ENCODE data around the gene MAML1. TPM values are rescaled to one million over a fixed set of nuclear protein-coding genes. Genes with fewer than 3 reads are reported as not detected.

Gene MAML1
- total RNA-seq, 2 donors from 2014 or later: 18.1 to 18.2 TPM

DNA sequence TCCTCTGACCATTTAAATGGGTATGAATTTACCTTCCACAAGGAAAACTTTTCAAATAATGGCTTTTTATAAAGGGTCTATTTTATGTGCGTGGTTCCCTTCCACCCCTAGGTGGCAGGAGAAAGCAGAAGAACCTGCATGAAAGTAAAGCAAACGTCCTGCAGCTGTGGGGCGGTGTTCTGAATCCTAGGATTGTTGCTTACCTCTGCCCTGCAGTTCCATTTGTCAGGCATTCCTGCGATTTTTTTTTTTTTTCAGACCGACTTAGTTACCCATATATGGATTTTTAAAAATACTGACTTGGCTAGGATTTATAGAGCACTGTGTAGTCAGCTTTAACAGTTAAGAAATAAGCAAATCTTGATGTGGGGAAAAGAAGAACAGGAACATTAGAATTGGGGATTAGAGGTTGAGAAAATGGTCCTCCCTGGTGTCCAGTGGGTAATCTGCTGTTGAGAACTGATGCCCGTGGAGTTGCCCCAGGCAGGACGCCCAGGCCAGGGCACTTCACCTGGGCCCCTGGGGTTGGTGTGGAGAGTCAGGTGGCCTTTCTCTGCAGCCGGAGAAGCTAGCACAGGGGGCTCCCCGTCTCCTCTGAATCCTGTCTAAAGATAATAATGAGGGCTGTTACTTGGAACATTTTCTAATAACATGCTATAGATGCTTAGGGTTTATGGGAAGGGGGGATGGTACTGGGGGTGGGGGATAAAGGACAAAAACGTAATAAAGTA is 30.8 kb downstream of the MAML1 start:
- peak overlapping the region in 3 of 4 donors; percentile 1 to 66 (median 54) for H3K27ac ChIP-seq
- DNase-seq (peak; percentile 70 to 86 (median 80)), ATAC-seq (peak; percentile 91)
- no peaks in the 10 kb centered on the region for H3K27me3 ChIP-seq
- 19 to 22% methylated on average over 10 of the region's 10 CpGs for WGBS, 2 donors
- H3K4me3 ChIP-seq: no peak overlapping the region
- peaks cover 69% of the 10 kb centered on the region for H3K4me1 ChIP-seq
- H3K36me3 ChIP-seq (replicated peaks in 1 of 2; ENCODE audit: insufficient read depth in 1 of 2, low read depth in 2 of 2): peaks cover 0 to 10% of the 10 kb centered on the region in 2 donors
- intact Hi-C loops (cut with DNase I): no loop called here
- TF ChIP-seq POLR2A (IDR thresholded peaks at IDR 0.05): no peak
- TF ChIP-seq, protein P1, sequence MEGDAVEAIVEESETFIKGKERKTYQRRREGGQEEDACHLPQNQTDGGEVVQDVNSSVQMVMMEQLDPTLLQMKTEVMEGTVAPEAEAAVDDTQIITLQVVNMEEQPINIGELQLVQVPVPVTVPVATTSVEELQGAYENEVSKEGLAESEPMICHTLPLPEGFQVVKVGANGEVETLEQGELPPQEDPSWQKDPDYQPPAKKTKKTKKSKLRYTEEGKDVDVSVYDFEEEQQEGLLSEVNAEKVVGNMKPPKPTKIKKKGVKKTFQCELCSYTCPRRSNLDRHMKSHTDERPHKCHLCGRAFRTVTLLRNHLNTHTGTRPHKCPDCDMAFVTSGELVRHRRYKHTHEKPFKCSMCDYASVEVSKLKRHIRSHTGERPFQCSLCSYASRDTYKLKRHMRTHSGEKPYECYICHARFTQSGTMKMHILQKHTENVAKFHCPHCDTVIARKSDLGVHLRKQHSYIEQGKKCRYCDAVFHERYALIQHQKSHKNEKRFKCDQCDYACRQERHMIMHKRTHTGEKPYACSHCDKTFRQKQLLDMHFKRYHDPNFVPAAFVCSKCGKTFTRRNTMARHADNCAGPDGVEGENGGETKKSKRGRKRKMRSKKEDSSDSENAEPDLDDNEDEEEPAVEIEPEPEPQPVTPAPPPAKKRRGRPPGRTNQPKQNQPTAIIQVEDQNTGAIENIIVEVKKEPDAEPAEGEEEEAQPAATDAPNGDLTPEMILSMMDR (IDR thresholded peaks at IDR 0.05): peak; percentile 76 to 95 (median 93)
- no peaks in the 10 kb centered on the region for H3K9me3 ChIP-seq

DNA sequence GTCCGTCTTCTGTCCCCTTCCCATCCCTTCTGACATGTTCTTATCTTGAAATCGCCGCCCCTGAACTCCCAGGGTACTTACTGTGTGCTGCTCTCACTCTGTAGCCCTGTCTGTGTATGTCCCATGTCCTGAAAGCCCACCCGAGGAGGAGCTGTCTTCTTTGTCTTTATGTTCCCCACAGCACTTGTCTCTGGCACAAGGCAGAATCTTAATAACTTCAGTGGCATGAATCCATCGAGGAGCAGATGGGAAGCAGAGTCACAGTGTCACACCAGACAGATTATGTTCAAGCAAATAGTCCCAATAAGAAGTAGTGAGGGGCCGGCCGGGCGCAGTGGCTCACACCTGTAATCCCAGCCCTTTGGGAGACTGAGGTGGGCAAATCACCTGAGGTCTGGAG is 31.4 kb downstream of the MAML1 start:
- Histone ChIP-seq H3K9me3 (no peaks in the 10 kb centered on the region), H3K27me3 (no peaks in the 10 kb centered on the region), H3K4me3 (no peak overlapping the region), H3K4me1 (peaks cover 67% of the 10 kb centered on the region), H3K36me3 (replicated peaks in 1 of 2; ENCODE audit: insufficient read depth in 1 of 2, low read depth in 2 of 2) (peaks cover 1 to 10% of the 10 kb centered on the region in 2 donors), H3K27ac (peak overlapping the region in 3 of 4 donors; percentile 1 to 66 (median 54))
- intact Hi-C loops (cut with DNase I): no loop called here
- DNase-seq (no peak), ATAC-seq (no peak)
- TF ChIP-seq, protein P1 (IDR thresholded peaks at IDR 0.05): no peak
- no peak for TF ChIP-seq POLR2A (IDR thresholded peaks at IDR 0.05)
- WGBS, 2 donors: 65 to 72% methylated on average over 7 to 8 of the region's 8 CpGs

DNA sequence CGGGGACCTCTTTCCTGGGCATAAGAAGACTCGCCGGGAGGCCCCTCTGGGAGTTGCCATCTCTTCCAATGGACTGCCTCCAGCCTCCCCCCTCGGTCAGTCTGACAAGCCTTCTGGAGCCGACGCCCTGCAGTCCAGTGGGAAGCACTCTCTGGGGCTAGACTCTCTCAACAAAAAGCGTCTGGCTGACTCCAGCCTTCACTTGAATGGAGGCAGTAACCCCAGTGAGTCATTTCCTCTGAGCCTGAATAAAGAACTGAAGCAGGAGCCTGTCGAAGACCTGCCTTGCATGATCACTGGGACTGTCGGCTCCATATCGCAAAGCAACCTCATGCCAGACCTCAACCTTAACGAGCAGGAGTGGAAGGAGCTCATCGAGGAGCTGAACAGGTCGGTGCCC is 32.8 kb downstream of the MAML1 start:
- WGBS, 2 donors: 65 to 76% methylated on average over 10 to 13 of the region's 13 CpGs
- DNase-seq: peak in 1 of 4 donors; percentile 35
- intact Hi-C loops (cut with DNase I): no loop called here
- TF ChIP-seq, protein P1 (IDR thresholded peaks at IDR 0.05): no peak
- TF ChIP-seq POLR2A (IDR thresholded peaks at IDR 0.05): no peak
- H3K9me3 ChIP-seq: no peaks in the 10 kb centered on the region
- no peak for ATAC-seq
- H3K4me1 ChIP-seq: peaks cover 55% of the 10 kb centered on the region
- no peaks in the 10 kb centered on the region for H3K27me3 ChIP-seq
- H3K27ac ChIP-seq: peak overlapping the region in 3 of 4 donors; percentile 47 to 59 (median 52)
- H3K36me3 ChIP-seq (replicated peaks in 1 of 2; ENCODE audit: insufficient read depth in 1 of 2, low read depth in 2 of 2): peaks cover 7 to 10% of the 10 kb centered on the region in 2 donors
- no peak overlapping the region for H3K4me3 ChIP-seq

DNA sequence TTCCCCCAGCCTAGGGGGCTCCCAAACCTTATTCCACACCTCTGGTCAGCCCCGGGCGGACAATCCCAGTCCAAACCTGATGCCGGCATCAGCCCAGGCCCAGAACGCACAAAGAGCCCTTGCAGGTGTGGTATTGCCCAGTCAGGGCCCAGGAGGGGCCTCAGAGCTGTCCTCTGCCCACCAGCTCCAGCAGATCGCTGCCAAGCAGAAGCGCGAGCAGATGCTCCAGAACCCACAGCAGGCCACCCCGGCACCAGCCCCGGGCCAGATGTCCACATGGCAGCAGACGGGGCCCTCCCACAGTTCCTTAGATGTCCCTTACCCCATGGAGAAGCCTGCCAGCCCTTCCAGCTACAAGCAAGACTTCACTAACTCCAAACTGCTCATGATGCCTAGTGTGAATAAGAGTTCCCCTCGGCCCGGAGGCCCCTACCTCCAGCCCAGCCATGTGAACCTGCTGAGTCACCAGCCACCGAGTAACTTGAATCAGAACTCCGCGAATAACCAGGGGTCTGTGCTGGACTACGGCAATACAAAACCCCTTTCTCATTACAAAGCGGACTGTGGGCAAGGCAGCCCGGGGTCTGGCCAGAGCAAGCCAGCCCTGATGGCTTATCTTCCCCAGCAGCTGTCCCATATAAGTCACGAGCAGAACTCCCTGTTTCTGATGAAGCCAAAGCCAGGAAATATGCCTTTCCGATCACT is 33.6 kb downstream of the MAML1 start:
- Histone ChIP-seq H3K9me3 (no peaks in the 10 kb centered on the region), H3K27me3 (no peaks in the 10 kb centered on the region), H3K4me1 (peaks cover 53% of the 10 kb centered on the region), H3K4me3 (no peak overlapping the region), H3K36me3 (replicated peaks in 1 of 2; ENCODE audit: insufficient read depth in 1 of 2, low read depth in 2 of 2) (peaks cover 9 to 10% of the 10 kb centered on the region in 2 donors), H3K27ac (peak overlapping the region in 3 of 4 donors; percentile 47 to 59 (median 52))
- intact Hi-C loops (cut with DNase I): no loop called here
- DNase-seq (no peak), ATAC-seq (no peak)
- TF ChIP-seq POLR2A (IDR thresholded peaks at IDR 0.05): no peak
- TF ChIP-seq, protein P1 (IDR thresholded peaks at IDR 0.05): no peak
- 63 to 66% methylated on average over 4 to 20 of the region's 20 CpGs for WGBS, 2 donors

All from body of pancreas (tissue), 4 donors.